ENCODE data around the gene ABHD15. TPM values are rescaled to one million over a fixed set of nuclear protein-coding genes. Genes with fewer than 3 reads are reported as not detected.

ABHD15 gene
- total RNA-seq, 1 donor from 2014 or later = 5.2 TPM

DNA sequence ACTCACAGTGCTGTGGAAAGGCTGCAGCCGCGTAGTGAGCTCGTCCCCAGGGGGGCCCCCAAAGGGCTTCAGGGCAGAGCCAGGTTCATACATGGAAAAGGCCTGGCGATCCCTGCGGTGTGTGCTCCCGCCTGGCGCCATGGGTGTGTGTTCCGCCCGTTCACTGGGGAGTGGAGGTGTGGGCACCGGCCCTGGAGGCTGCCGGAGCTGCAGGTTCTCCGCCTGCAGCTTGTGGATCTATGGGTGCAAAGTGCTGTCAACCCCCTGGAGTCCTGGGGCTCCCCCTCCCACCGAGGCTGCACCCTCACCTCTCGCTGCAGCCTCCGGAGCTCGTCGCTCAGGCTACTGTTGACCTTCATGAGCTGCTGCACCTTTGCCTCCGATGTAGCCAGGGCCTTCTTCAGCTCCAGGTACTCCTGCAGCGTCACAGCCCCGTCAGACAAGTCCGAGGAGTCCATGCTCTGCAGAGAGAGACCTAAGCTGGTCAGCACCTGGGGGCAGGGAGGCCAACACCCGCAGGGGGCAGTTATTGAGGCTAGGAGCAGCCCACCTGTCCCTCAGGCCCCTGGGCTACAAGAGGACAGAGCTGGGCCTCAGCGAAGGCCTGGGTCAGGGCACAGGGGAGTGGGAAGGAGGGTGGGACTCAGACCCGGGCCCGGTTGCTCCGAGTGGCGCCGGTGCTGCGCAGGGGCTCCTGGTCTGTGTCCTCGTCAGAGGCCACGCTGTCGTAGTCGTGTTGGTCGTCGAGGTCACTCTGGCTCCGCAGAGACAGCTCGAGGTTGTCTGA lies 9.6 kb upstream of the ABHD15 start:
- Histone ChIP-seq H3K4me3 (ENCODE audit: low read length in 3 of 3) (no peak overlapping the region), H3K36me3 (ENCODE audit: control insufficient read depth in 3 of 3, insufficient read depth in 3 of 3, low read length in 3 of 3) (peaks cover 49 to 60% (median 59%) of the 10 kb centered on the region in 3 donors), H3K9ac (ENCODE audit: low read depth in 1 of 3, low read length in 3 of 3) (no peak overlapping the region), H3K4me1 (ENCODE audit: control insufficient read depth in 3 of 3, insufficient read depth in 3 of 3, low read length in 3 of 3) (peaks cover 14 to 34% (median 21%) of the 10 kb centered on the region in 3 donors), H3K27me3 (ENCODE audit: control insufficient read depth in 3 of 3, insufficient read depth in 3 of 3, low read length in 3 of 3) (no peaks in the 10 kb centered on the region), H3K9me3 (ENCODE audit: control insufficient read depth in 3 of 3, low read length in 3 of 3) (no peaks in the 10 kb centered on the region), H3K27ac (ENCODE audit: low read depth, low read length) (no peak overlapping the region)

DNA sequence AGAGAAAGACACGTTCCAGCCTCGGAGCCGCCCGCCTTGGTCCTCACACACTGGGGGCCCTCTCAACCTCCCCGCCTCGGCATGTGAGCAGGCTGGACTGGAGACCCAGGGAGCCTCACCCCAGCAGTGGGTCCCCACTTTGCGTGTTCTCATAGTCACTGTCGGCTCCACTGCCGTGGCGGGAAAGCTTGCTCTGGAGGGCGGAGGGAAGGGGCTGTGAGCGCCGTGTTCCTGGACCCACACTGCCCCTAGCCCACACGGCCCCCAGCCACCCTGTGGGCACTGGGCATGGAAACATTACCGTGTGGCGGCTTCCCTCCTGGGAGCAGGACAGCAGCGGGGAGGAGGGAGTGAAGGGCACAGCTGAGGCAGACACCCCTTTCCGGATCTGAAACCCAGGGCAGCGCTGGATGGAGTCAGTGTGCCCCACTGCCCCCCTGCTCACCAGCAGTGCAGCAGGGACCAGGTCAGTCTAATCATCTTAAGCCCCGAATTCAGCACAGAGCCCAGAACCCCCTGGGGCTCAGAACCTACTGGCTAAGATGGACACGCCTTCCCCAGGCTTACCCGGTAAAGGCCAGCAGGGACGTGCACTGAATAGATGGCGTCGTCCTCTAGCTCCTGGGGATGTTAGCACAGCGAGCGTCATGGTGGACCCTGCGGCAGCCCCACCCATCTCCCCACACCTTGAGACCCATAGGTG lies 8.8 kb upstream of the ABHD15 start:
- Histone ChIP-seq H3K27ac (ENCODE audit: low read depth, low read length) (no peak overlapping the region), H3K36me3 (ENCODE audit: control insufficient read depth in 3 of 3, insufficient read depth in 3 of 3, low read length in 3 of 3) (peaks cover 44 to 60% (median 59%) of the 10 kb centered on the region in 3 donors), H3K4me3 (ENCODE audit: low read length in 3 of 3) (no peak overlapping the region), H3K4me1 (ENCODE audit: control insufficient read depth in 3 of 3, insufficient read depth in 3 of 3, low read length in 3 of 3) (peaks cover 17 to 30% (median 23%) of the 10 kb centered on the region in 3 donors), H3K9ac (ENCODE audit: low read depth in 1 of 3, low read length in 3 of 3) (no peak overlapping the region), H3K9me3 (ENCODE audit: control insufficient read depth in 3 of 3, low read length in 3 of 3) (no peaks in the 10 kb centered on the region), H3K27me3 (ENCODE audit: control insufficient read depth in 3 of 3, insufficient read depth in 3 of 3, low read length in 3 of 3) (no peaks in the 10 kb centered on the region)

DNA sequence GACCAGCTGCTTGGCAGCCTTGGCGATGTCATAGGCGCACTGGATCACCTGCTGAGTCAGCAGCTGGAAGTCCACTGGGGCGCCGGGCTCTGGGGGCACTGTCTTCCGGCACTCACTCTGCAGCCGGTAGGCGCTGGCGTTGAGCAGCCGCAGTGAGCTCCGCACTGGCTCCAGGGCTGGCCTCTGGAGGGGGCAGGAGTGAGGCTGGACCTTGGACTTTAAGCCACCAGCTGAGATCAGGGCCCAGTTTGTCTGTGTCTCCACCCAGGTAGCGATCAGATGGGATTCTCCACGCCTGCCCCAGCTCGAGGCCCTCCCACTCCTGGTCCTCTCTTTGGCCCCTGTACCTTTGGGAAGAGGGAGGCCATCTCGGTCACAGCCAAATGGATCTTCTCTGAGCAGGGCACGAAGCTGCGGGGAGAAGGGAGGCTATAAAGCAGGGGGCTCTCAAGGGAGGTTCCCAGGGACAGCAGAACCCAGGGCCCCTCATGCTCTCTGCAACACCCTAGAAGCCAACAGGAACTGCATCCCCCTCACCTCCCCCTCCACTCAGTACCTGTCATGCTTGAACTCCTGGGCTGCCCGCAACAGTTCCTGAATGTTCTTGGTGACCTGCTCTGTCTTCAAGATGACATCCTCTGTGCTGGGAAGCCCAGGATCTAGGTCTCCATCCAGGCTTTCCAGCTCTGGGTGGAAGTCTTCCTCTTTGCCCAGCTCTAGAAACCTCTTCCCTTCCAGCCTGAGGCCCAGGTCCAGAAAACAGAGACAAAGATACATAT lies 8.1 kb upstream of the ABHD15 start:
- no peaks in the 10 kb centered on the region for H3K27me3 ChIP-seq (ENCODE audit: control insufficient read depth in 3 of 3, insufficient read depth in 3 of 3, low read length in 3 of 3)
- no peak overlapping the region for H3K9ac ChIP-seq (ENCODE audit: low read depth in 1 of 3, low read length in 3 of 3)
- H3K4me1 ChIP-seq (ENCODE audit: control insufficient read depth in 3 of 3, insufficient read depth in 3 of 3, low read length in 3 of 3) = peaks cover 13 to 27% (median 19%) of the 10 kb centered on the region in 3 donors
- H3K9me3 ChIP-seq (ENCODE audit: control insufficient read depth in 3 of 3, low read length in 3 of 3) = no peaks in the 10 kb centered on the region
- no peak overlapping the region for H3K27ac ChIP-seq (ENCODE audit: low read depth, low read length)
- H3K4me3 ChIP-seq (ENCODE audit: low read length in 3 of 3) = no peak overlapping the region
- peaks cover 43 to 57% (median 57%) of the 10 kb centered on the region in 3 donors for H3K36me3 ChIP-seq (ENCODE audit: control insufficient read depth in 3 of 3, insufficient read depth in 3 of 3, low read length in 3 of 3)

DNA sequence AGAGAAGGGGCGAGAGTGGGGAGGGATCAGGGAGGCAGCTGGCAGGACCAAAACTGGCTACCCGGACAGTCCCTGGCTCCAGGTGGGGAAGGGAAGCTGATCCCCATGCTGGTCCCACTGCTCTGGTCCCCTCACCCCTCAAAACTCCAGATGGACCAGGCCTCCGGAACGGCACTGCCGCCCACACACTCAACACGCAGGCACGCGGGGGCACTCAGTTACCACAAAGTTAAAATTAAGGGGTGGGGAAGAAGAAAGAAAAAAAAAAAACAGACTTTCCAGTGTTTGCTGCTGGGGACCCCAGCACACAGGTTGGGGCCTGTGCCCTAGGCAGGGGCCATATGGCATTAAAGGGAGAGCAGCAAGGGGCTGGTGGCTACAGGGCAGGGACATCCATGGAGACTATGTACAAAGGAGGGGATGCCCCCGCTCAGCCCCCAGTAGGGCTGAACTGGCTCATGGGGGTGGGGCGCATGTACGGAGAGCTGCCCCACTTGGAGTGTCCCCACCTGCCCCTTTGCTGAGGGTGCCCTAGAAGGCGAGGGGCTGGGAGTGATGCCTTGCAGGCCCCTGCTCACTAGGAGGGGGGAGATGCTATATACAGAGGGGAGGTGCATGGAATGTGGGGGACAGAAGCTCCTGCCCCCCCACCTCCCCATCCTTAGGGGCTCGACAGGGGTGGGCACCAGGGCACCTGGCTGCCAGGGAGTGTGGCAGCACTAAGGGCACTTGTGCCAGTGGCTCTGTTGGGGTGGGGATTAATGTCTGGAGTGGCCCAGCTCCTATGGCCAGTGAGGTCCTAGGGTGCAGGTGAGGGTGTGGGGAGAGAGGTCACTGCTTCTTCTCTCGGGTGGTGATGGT lies 7.3 kb upstream of the ABHD15 start:
- no peaks in the 10 kb centered on the region for H3K9me3 ChIP-seq (ENCODE audit: control insufficient read depth in 3 of 3, low read length in 3 of 3)
- H3K4me1 ChIP-seq (ENCODE audit: control insufficient read depth in 3 of 3, insufficient read depth in 3 of 3, low read length in 3 of 3) = peaks cover 18 to 31% (median 26%) of the 10 kb centered on the region in 3 donors
- peaks cover 42 to 51% (median 48%) of the 10 kb centered on the region in 3 donors for H3K36me3 ChIP-seq (ENCODE audit: control insufficient read depth in 3 of 3, insufficient read depth in 3 of 3, low read length in 3 of 3)
- H3K27ac ChIP-seq (ENCODE audit: low read depth, low read length) = no peak overlapping the region
- no peaks in the 10 kb centered on the region for H3K27me3 ChIP-seq (ENCODE audit: control insufficient read depth in 3 of 3, insufficient read depth in 3 of 3, low read length in 3 of 3)
- no peak overlapping the region for H3K9ac ChIP-seq (ENCODE audit: low read depth in 1 of 3, low read length in 3 of 3)
- H3K4me3 ChIP-seq (ENCODE audit: low read length in 3 of 3) = no peak overlapping the region

GRCh38 chr17:29573558-29573869 lies 6.7 kb upstream of the ABHD15 start:
- Histone ChIP-seq H3K4me1 (ENCODE audit: control insufficient read depth in 3 of 3, insufficient read depth in 3 of 3, low read length in 3 of 3) (peaks cover 21 to 36% (median 29%) of the 10 kb centered on the region in 3 donors), H3K36me3 (ENCODE audit: control insufficient read depth in 3 of 3, insufficient read depth in 3 of 3, low read length in 3 of 3) (peaks cover 39 to 45% (median 43%) of the 10 kb centered on the region in 3 donors), H3K4me3 (ENCODE audit: low read length in 3 of 3) (no peak overlapping the region), H3K27ac (ENCODE audit: low read depth, low read length) (no peak overlapping the region), H3K9ac (ENCODE audit: low read depth in 1 of 3, low read length in 3 of 3) (no peak overlapping the region), H3K9me3 (ENCODE audit: control insufficient read depth in 3 of 3, low read length in 3 of 3) (no peaks in the 10 kb centered on the region), H3K27me3 (ENCODE audit: control insufficient read depth in 3 of 3, insufficient read depth in 3 of 3, low read length in 3 of 3) (no peaks in the 10 kb centered on the region)

DNA sequence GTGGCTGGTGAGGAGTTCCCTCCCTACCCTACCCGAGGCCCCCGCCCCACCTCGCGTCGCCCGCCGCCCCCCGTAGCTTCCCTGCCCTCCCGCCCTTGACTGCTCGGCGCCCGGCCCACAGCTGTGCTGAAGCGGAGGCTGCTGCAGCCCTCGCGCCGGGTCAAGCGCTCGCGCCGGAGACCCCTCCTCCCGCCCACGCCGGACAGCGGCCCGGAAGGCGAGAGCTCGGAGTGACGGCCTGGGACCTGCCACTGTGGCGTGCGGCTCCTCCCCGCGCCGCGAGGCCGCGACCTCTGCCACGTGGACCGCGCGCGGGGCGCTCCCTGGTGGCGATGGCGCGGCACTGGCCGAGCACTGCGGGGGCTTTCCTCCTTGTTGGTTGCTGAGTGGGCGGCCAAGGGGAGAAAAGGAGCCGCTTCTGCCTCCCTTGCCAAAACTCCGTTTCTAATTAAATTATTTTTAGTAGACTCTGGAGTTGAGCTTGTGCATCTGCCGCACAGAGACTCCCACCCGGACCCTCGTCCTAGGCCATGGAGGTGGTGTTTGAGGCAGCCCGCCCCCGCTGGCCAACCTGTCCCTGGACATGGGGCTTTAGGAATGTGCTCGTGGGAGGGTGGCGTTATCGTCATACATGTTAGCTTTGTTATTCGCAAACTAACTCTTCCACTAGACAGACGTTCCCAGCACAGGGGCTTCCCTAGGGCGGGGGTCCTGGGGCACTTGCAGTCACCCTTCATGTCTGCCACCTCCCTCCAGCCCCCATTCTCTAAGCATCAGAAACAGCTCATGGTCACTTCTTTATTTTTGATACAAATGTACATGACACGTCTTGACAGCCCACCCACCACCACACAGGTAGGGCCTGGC lies 6.1 kb upstream of the ABHD15 start:
- peak overlapping the region in 1 of 3 donors; percentile 64 for H3K9ac ChIP-seq (ENCODE audit: low read depth in 1 of 3, low read length in 3 of 3)
- H3K27ac ChIP-seq (ENCODE audit: low read depth, low read length) = no peak overlapping the region
- peaks cover 21 to 36% (median 29%) of the 10 kb centered on the region in 3 donors for H3K4me1 ChIP-seq (ENCODE audit: control insufficient read depth in 3 of 3, insufficient read depth in 3 of 3, low read length in 3 of 3)
- no peaks in the 10 kb centered on the region for H3K9me3 ChIP-seq (ENCODE audit: control insufficient read depth in 3 of 3, low read length in 3 of 3)
- no peaks in the 10 kb centered on the region for H3K27me3 ChIP-seq (ENCODE audit: control insufficient read depth in 3 of 3, insufficient read depth in 3 of 3, low read length in 3 of 3)
- H3K36me3 ChIP-seq (ENCODE audit: control insufficient read depth in 3 of 3, insufficient read depth in 3 of 3, low read length in 3 of 3) = peaks cover 36 to 40% (median 38%) of the 10 kb centered on the region in 3 donors
- H3K4me3 ChIP-seq (ENCODE audit: low read length in 3 of 3) = peak overlapping the region in 2 of 3 donors; percentile 40 to 65

GRCh38 chr17:29571883-29572681 lies 5.2 kb upstream of the ABHD15 start:
- peak overlapping the region in 1 of 3 donors; percentile 64 for H3K9ac ChIP-seq (ENCODE audit: low read depth in 1 of 3, low read length in 3 of 3)
- H3K4me1 ChIP-seq (ENCODE audit: control insufficient read depth in 3 of 3, insufficient read depth in 3 of 3, low read length in 3 of 3) = peaks cover 24 to 40% (median 33%) of the 10 kb centered on the region in 3 donors
- peaks cover 27 to 32% (median 29%) of the 10 kb centered on the region in 3 donors for H3K36me3 ChIP-seq (ENCODE audit: control insufficient read depth in 3 of 3, insufficient read depth in 3 of 3, low read length in 3 of 3)
- no peaks in the 10 kb centered on the region for H3K9me3 ChIP-seq (ENCODE audit: control insufficient read depth in 3 of 3, low read length in 3 of 3)
- H3K27me3 ChIP-seq (ENCODE audit: control insufficient read depth in 3 of 3, insufficient read depth in 3 of 3, low read length in 3 of 3) = no peaks in the 10 kb centered on the region
- peak overlapping the region in 2 of 3 donors; percentile 40 to 65 for H3K4me3 ChIP-seq (ENCODE audit: low read length in 3 of 3)
- no peak overlapping the region for H3K27ac ChIP-seq (ENCODE audit: low read depth, low read length)

- peaks cover 21 to 26% (median 24%) of the 10 kb centered on the region in 3 donors for H3K36me3 ChIP-seq (ENCODE audit: control insufficient read depth in 3 of 3, insufficient read depth in 3 of 3, low read length in 3 of 3)
- no peak overlapping the region for H3K4me3 ChIP-seq (ENCODE audit: low read length in 3 of 3)
- peak overlapping the region in 1 of 3 donors; percentile 64 for H3K9ac ChIP-seq (ENCODE audit: low read depth in 1 of 3, low read length in 3 of 3)
- no peaks in the 10 kb centered on the region for H3K9me3 ChIP-seq (ENCODE audit: control insufficient read depth in 3 of 3, low read length in 3 of 3)
- no peaks in the 10 kb centered on the region for H3K27me3 ChIP-seq (ENCODE audit: control insufficient read depth in 3 of 3, insufficient read depth in 3 of 3, low read length in 3 of 3)
- H3K27ac ChIP-seq (ENCODE audit: low read depth, low read length) = no peak overlapping the region
- peaks cover 24 to 41% (median 33%) of the 10 kb centered on the region in 3 donors for H3K4me1 ChIP-seq (ENCODE audit: control insufficient read depth in 3 of 3, insufficient read depth in 3 of 3, low read length in 3 of 3)
These were observed 4.6 kb upstream of the ABHD15 start for GRCh38 chr17:29571486-29571882.

Measured in skeletal muscle tissue (tissue), 4 donors.